ENCODE data around the gene ABCC6.
"Not testable (repeated sequence)": the region's sequence is repeated elsewhere in the genome, so short reads cannot be mapped to it uniquely, and the experiment has no call there.

- TF ChIP-seq TAF1 (IDR thresholded peaks at IDR 0.05; ENCODE audit: borderline replicate concordance, low read depth, low read length); USF2 (IDR thresholded peaks at IDR 0.05; ENCODE audit: borderline replicate concordance, low read depth, low read length); MAX (IDR thresholded peaks at IDR 0.05; ENCODE audit: low read depth); EP300 (IDR thresholded peaks at IDR 0.05; ENCODE audit: borderline replicate concordance in 1 of 2, low read depth in 1 of 2, low read length in 1 of 2); CHD2 (IDR thresholded peaks at IDR 0.05; ENCODE audit: low read length, partially characterized antibody); ZBTB33 (IDR thresholded peaks at IDR 0.05; ENCODE audit: borderline replicate concordance, low read depth); POLR2AphosphoS5 (IDR thresholded peaks at IDR 0.05; ENCODE audit: low read depth, low read length); CTCF (IDR thresholded peaks at IDR 0.05); FOXJ3 (CRISPR knock-in tag; IDR thresholded peaks at IDR 0.05); PBX3 (IDR thresholded peaks at IDR 0.05); USF1 (IDR thresholded peaks at IDR 0.05; ENCODE audit: borderline replicate concordance, low read depth); REST (IDR thresholded peaks at IDR 0.05; ENCODE audit: low read depth, low read length): not testable (repeated sequence)
Observed at GRCh38 chr16:16243886-16244285, 20.6 kb upstream of the ABCC6 start.

All from SK-N-SH (cell line).